Neural cell (in vitro differentiated cells): ENCODE measurements around the gene FYN. TPM values are rescaled to one million over a fixed set of nuclear protein-coding genes. Genes with fewer than 3 reads are reported as not detected.

Experiments
- H2AFZ ChIP-seq: fragments of 200-600, 300-800 bp; sonication (generic), shearing (Covaris generic); 2 replicates; pipeline ENCODE4 v1.6.0; 2014; ENCODE audit warnings: low read depth, mild to moderate bottlenecking, antibody characterized with exemption, low read length, moderate library complexity
- H3F3A ChIP-seq: fragments of 200-600 bp; shearing (Covaris generic); 2 replicates; pipeline ENCODE4 v1.6.1; 2016; ENCODE audit warnings: mild to moderate bottlenecking, moderate library complexity, mixed read lengths, antibody characterized with exemption, low read length; ENCODE audit not compliant: insufficient read depth, poor library complexity, severe bottlenecking
- H3K27ac ChIP-seq: fragments of 200-600, 300-800 bp; sonication (generic), shearing (Covaris generic); 2 replicates; pipeline ENCODE4 v1.5.1; 2014; ENCODE audit warnings: mild to moderate bottlenecking, low read length, moderate library complexity
- H3K27me3 ChIP-seq: fragments of 300-800, 200-600 bp; sonication (generic), shearing (Covaris generic); 2 replicates; pipeline ENCODE4 v1.6.0; 2014; ENCODE audit warnings: mild to moderate bottlenecking, low read depth, low read length, moderate library complexity; ENCODE audit not compliant: insufficient read depth
- H3K36me3 ChIP-seq: fragments of 300-800, 200-600 bp; sonication (generic), shearing (Covaris generic); 2 replicates; pipeline ENCODE4 v1.5.1; 2014; ENCODE audit warnings: mild to moderate bottlenecking, antibody characterized with exemption, low read length, moderate library complexity; ENCODE audit not compliant: insufficient read depth
- H3K4me2 ChIP-seq: fragments of 300-800, 200-600 bp; sonication (generic), shearing (Covaris generic); 2 replicates; pipeline ENCODE4 v1.6.0; 2014; ENCODE audit warnings: mild to moderate bottlenecking, low read length
- H3K4me3 ChIP-seq: fragments of 300-800, 200-600 bp; sonication (generic), shearing (Covaris generic); 2 replicates; pipeline ENCODE4 v1.5.1; 2014; ENCODE audit warnings: mild to moderate bottlenecking, low read length, moderate library complexity
- H3K79me2 ChIP-seq: fragments of 200-600 bp; shearing (Covaris generic); replicated peaks from 2 replicates; pipeline ENCODE4 v1.6.0; 2014; ENCODE audit warnings: mild to moderate bottlenecking, low read length, moderate library complexity; ENCODE audit not compliant: insufficient read depth
- H3K9ac ChIP-seq: fragments of 300-800, 200-600 bp; sonication (generic), shearing (Covaris generic); 2 replicates; pipeline ENCODE4 v1.6.1; 2016; ENCODE audit warnings: mild to moderate bottlenecking, low read length, mixed read lengths
- H3K9me2 ChIP-seq: fragments of 200-600 bp; shearing (Covaris generic); 2 replicates; pipeline ENCODE4 v1.6.1; 2016; ENCODE audit warnings: mild to moderate bottlenecking, low read length, mixed read lengths; ENCODE audit not compliant: insufficient read depth
- H3K9me3 ChIP-seq: fragments of 200-600, 300-800 bp; sonication (generic), shearing (Covaris generic); 2 replicates; pipeline ENCODE4 v1.6.1; 2016; ENCODE audit warnings: mild to moderate bottlenecking, mixed run types, low read length, moderate library complexity, mixed read lengths
- H4K20me1 ChIP-seq: fragments of 200-600 bp; shearing (Covaris generic); 2 replicates; pipeline ENCODE4 v1.6.1; 2016; ENCODE audit warnings: mild to moderate bottlenecking, mixed run types; ENCODE audit not compliant: insufficient read depth
- EP300 ChIP-seq: fragments of 450-650 bp; conservative IDR thresholded peaks from 2 replicates; pipeline ENCODE4 v1.6.1; 2014; ENCODE audit warnings: antibody characterized with exemption, mild to moderate bottlenecking, moderate library complexity; ENCODE audit not compliant: poor library complexity, severe bottlenecking
- EZH2 ChIP-seq: fragments of 200-600, 300-800 bp; shearing (Covaris generic), sonication (generic); IDR thresholded peaks from 2 replicates; pipeline ENCODE4 v1.6.1; 2014; ENCODE audit warnings: antibody characterized with exemption, low read length, borderline replicate concordance, mild to moderate bottlenecking; ENCODE audit not compliant: insufficient read depth, poor library complexity, severe bottlenecking
- MXI1 ChIP-seq: fragments of 450-650 bp; conservative IDR thresholded peaks from 2 replicates; pipeline ENCODE4 v1.6.1; 2014; ENCODE audit warnings: antibody characterized with exemption, mild to moderate bottlenecking; ENCODE audit not compliant: poor library complexity, severe bottlenecking
- POLR2AphosphoS5 ChIP-seq: IDR thresholded peaks from 2 replicates; pipeline ENCODE4 v1.6.1; 2012
- RAD21 ChIP-seq: fragments of 450-650 bp; conservative IDR thresholded peaks from 2 replicates; pipeline ENCODE4 v1.6.1; 2014; ENCODE audit warnings: antibody characterized with exemption, mild to moderate bottlenecking, moderate library complexity
- SMC3 ChIP-seq: fragments of 450-650 bp; conservative IDR thresholded peaks from 2 replicates; pipeline ENCODE4 v1.6.1; 2014; ENCODE audit warnings: antibody characterized with exemption, mild to moderate bottlenecking, moderate library complexity; ENCODE audit not compliant: poor library complexity
- TAF1 ChIP-seq: IDR thresholded peaks from 2 replicates; pipeline ENCODE4 v1.6.1; 2012; ENCODE audit warnings: low read depth
- polyA plus RNA-seq: library from polyadenylated mRNA; depleted of rRNA; stranded (reverse); fragments of >200 nt; gene quantifications from 2 replicates; pipeline ENCODE4 v1.2.3, GENCODE V29; 2014
- TF ChIP-seq, protein P1 (sequence below): IDR thresholded peaks from 2 replicates; pipeline ENCODE4 v1.6.1; 2012; ENCODE audit warnings: borderline replicate concordance
- TF ChIP-seq, protein P2 (sequence below): fragments of 450-650 bp; IDR thresholded peaks from 2 replicates; pipeline ENCODE4 v1.5.1; 2014; ENCODE audit warnings: antibody characterized with exemption, mild to moderate bottlenecking, moderate library complexity; ENCODE audit not compliant: poor library complexity, severe bottlenecking

FYN gene
- polyA plus RNA-seq, 1 donor from 2014 or later = 277 TPM

- H3K27me3 ChIP-seq = no peaks in the 10 kb centered on the region
- H3K27ac ChIP-seq = no peak overlapping the region
- no peaks in the 10 kb centered on the region for H3F3A ChIP-seq
- no peaks in the 10 kb centered on the region for H3K36me3 ChIP-seq
- no peak overlapping the region for H3K4me3 ChIP-seq
- peaks cover 19% of the 10 kb centered on the region for H3K79me2 ChIP-seq
- no peaks in the 10 kb centered on the region for H3K9me3 ChIP-seq
- no peak overlapping the region for H2AFZ ChIP-seq
- no peak for TF ChIP-seq POLR2AphosphoS5
- no peak for TF ChIP-seq SMC3
- no peak for TF ChIP-seq RAD21
- TF ChIP-seq, protein P1, sequence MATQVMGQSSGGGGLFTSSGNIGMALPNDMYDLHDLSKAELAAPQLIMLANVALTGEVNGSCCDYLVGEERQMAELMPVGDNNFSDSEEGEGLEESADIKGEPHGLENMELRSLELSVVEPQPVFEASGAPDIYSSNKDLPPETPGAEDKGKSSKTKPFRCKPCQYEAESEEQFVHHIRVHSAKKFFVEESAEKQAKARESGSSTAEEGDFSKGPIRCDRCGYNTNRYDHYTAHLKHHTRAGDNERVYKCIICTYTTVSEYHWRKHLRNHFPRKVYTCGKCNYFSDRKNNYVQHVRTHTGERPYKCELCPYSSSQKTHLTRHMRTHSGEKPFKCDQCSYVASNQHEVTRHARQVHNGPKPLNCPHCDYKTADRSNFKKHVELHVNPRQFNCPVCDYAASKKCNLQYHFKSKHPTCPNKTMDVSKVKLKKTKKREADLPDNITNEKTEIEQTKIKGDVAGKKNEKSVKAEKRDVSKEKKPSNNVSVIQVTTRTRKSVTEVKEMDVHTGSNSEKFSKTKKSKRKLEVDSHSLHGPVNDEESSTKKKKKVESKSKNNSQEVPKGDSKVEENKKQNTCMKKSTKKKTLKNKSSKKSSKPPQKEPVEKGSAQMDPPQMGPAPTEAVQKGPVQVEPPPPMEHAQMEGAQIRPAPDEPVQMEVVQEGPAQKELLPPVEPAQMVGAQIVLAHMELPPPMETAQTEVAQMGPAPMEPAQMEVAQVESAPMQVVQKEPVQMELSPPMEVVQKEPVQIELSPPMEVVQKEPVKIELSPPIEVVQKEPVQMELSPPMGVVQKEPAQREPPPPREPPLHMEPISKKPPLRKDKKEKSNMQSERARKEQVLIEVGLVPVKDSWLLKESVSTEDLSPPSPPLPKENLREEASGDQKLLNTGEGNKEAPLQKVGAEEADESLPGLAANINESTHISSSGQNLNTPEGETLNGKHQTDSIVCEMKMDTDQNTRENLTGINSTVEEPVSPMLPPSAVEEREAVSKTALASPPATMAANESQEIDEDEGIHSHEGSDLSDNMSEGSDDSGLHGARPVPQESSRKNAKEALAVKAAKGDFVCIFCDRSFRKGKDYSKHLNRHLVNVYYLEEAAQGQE = no peak
- no peak for TF ChIP-seq EZH2
- no peak for TF ChIP-seq EP300
- no peak overlapping the region for H3K4me2 ChIP-seq
- H3K9ac ChIP-seq = no peak overlapping the region
- no peaks in the 10 kb centered on the region for H4K20me1 ChIP-seq
- H3K9me2 ChIP-seq = no peaks in the 10 kb centered on the region
Measured at GRCh38 chr6:111802720-111803330, 70.4 kb downstream of the FYN start.

- Histone ChIP-seq H3F3A (no peaks in the 10 kb centered on the region), H3K9me2 (no peaks in the 10 kb centered on the region), H4K20me1 (no peaks in the 10 kb centered on the region), H3K27me3 (no peaks in the 10 kb centered on the region), H3K9ac (no peak overlapping the region), H3K36me3 (no peaks in the 10 kb centered on the region), H3K9me3 (no peaks in the 10 kb centered on the region), H3K4me2 (no peak overlapping the region), H3K27ac (no peak overlapping the region), H2AFZ (no peak overlapping the region), H3K79me2 (peaks cover 22% of the 10 kb centered on the region), H3K4me3 (no peak overlapping the region)
- TF ChIP-seq TAF1 (no peak), POLR2AphosphoS5 (no peak), MXI1 (no peak), RAD21 (no peak), EZH2 (no peak), EP300 (no peak), SMC3 (no peak)
- TF ChIP-seq, protein P1 = no peak
- TF ChIP-seq, protein P2, sequence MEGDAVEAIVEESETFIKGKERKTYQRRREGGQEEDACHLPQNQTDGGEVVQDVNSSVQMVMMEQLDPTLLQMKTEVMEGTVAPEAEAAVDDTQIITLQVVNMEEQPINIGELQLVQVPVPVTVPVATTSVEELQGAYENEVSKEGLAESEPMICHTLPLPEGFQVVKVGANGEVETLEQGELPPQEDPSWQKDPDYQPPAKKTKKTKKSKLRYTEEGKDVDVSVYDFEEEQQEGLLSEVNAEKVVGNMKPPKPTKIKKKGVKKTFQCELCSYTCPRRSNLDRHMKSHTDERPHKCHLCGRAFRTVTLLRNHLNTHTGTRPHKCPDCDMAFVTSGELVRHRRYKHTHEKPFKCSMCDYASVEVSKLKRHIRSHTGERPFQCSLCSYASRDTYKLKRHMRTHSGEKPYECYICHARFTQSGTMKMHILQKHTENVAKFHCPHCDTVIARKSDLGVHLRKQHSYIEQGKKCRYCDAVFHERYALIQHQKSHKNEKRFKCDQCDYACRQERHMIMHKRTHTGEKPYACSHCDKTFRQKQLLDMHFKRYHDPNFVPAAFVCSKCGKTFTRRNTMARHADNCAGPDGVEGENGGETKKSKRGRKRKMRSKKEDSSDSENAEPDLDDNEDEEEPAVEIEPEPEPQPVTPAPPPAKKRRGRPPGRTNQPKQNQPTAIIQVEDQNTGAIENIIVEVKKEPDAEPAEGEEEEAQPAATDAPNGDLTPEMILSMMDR = no peak
Measured at GRCh38 chr6:111802015-111802414, 71.2 kb downstream of the FYN start.
